GM12865 (cell line): Measurements from ENCODE around the gene LRRC8C.

Source experiments
- DNase-seq: peaks from one replicate; pipeline ENCODE4 v3.0.0; 2010; ENCODE audit warnings: low read depth
- H3K4me3 ChIP-seq: 2 replicates; pipeline ENCODE4 v1.5.1; 2011; ENCODE audit warnings: mild to moderate bottlenecking, low read depth, low read length, control low read depth
- CTCF ChIP-seq: IDR thresholded peaks from 2 replicates; pipeline ENCODE4 v1.5.1; 2011; ENCODE audit warnings: low read length, control low read depth, low read depth, inconsistent platforms; ENCODE audit not compliant: insufficient read depth; ENCODE audit errors: missing control alignments

The LRRC8C gene

GRCh38 chr1:89660224-89661061, 27.5 kb downstream of the LRRC8C start:
- no peak for TF ChIP-seq CTCF
- DNase-seq = no peak

GRCh38 chr1:89665941-89666340, 33.0 kb downstream of the LRRC8C start:
- TF ChIP-seq CTCF = no peak
- H3K4me3 ChIP-seq = no peak overlapping the region
- no peak for DNase-seq

More at GRCh38 chr1:89660224-89661061, 27.5 kb downstream of the LRRC8C start:
- no peak overlapping the region for H3K4me3 ChIP-seq

- no peak for DNase-seq
- no peak for TF ChIP-seq CTCF
- H3K4me3 ChIP-seq = no peak overlapping the region
Observed at GRCh38 chr1:89666640-89667039, 33.7 kb downstream of the LRRC8C start.

GRCh38 chr1:89667691-89668090, 34.8 kb downstream of the LRRC8C start:
- TF ChIP-seq CTCF = no peak
- no peak for DNase-seq
- H3K4me3 ChIP-seq = no peak overlapping the region

- no peak for TF ChIP-seq CTCF
Observed at GRCh38 chr1:89668961-89669360, 36.0 kb downstream of the LRRC8C start.

GRCh38 chr1:89669441-89669840, 36.5 kb downstream of the LRRC8C start:
- peak; percentile 26 for DNase-seq
- H3K4me3 ChIP-seq = peak overlapping the region; percentile 42; the same call in 1 of the 2 replicates
- no peak for TF ChIP-seq CTCF

More at GRCh38 chr1:89668961-89669360, 36.0 kb downstream of the LRRC8C start:
- no peak overlapping the region for H3K4me3 ChIP-seq
- no peak for DNase-seq
